SK-N-SH (cell line): ENCODE results near the gene KRT23. TPM values are rescaled to one million over a fixed set of nuclear protein-coding genes. Genes with fewer than 3 reads are reported as not detected.

ENCODE experiments used
- CTCF ChIA-PET: fragments of 300-600, 350-600 bp; formaldehyde crosslinking; extraction: SDS; loops from one replicate; lab custom pipeline; 2021; lab: Yijun Ruan, JAX
- POLR2A ChIA-PET: fragments of 350-600 bp; sonication (Branson Sonifier 250); formaldehyde crosslinking; extraction: SDS; loops from one replicate; lab custom pipeline; 2020; ENCODE audit warnings: antibody characterized with exemption, inconsistent platforms; lab: Yijun Ruan, JAX
- DNase-seq: peaks from one replicate; pipeline ENCODE4 v3.0.0; 2012
- H2AFZ ChIP-seq: fragments of 200-600 bp; sonication (generic); 2 replicates; pipeline ENCODE4 v1.8.1; 2016; ENCODE audit warnings: antibody characterized with exemption, mild to moderate bottlenecking, low read depth
- H3F3A ChIP-seq: fragments of 200-600 bp; sonication (generic); replicated peaks from 2 replicates; pipeline ENCODE3; 2016; ENCODE audit warnings: antibody characterized with exemption, mild to moderate bottlenecking; ENCODE audit not compliant: insufficient read depth
- H3K27ac ChIP-seq, 2 experiments: fragments of 200-500 bp in 1 of 2; fragments of 200-600 bp in 1 of 2; sonication (Bioruptor generic) in 1 of 2; sonication (generic), shearing (Covaris generic) in 1 of 2; 2 replicates each; pipeline versions ENCODE4 v1.5.1 to v1.6.1; 2014 to 2016; ENCODE audit warnings: low read depth in 2 of 2, inconsistent platforms in 1 of 2, low read length in 1 of 2, mild to moderate bottlenecking in 1 of 2, mixed read lengths in 1 of 2
- H3K27me3 ChIP-seq: fragments of 200-600 bp; sonication (generic), shearing (Covaris generic); 2 replicates; pipeline ENCODE4 v1.6.1; 2016; ENCODE audit warnings: mixed run types; ENCODE audit not compliant: insufficient read depth
- H3K36me3 ChIP-seq, 2 experiments: fragments of 200-500 bp in 1 of 2; fragments of 200-600 bp in 1 of 2; sonication (Bioruptor generic) in 1 of 2; sonication (generic) in 1 of 2; replicated peaks in 1 of 2; 2 replicates each; pipeline versions ENCODE3 to v1.5.1; 2014 to 2016; ENCODE audit warnings: low read length in 1 of 2, mild to moderate bottlenecking in 1 of 2; ENCODE audit not compliant: insufficient read depth in 2 of 2, control insufficient read depth in 1 of 2
- H3K4me1 ChIP-seq, 2 experiments: fragments of 200-500 bp in 1 of 2; fragments of 200-600 bp in 1 of 2; sonication (Bioruptor generic) in 1 of 2; sonication (generic), shearing (Covaris generic) in 1 of 2; 2 replicates each; pipeline versions ENCODE4 v1.5.1 to v1.6.1; 2014 to 2016; ENCODE audit warnings: low read depth in 1 of 2, low read length in 1 of 2, mixed run types in 1 of 2; ENCODE audit not compliant: insufficient read depth in 2 of 2, control insufficient read depth in 1 of 2
- H3K4me2 ChIP-seq: fragments of 200-600 bp; sonication (generic), shearing (Covaris generic); 2 replicates; pipeline ENCODE4 v1.6.1; 2017; ENCODE audit warnings: mixed run types
- H3K4me3 ChIP-seq, 2 experiments: fragments of 200-500 bp in 1 of 2; fragments of 200-600 bp in 1 of 2; sonication (Bioruptor generic) in 1 of 2; sonication (generic), shearing (Covaris generic) in 1 of 2; 2 replicates each; pipeline versions ENCODE4 v1.5.1 to v1.8.1; 2014 to 2016; ENCODE audit warnings: low read depth in 2 of 2, inconsistent platforms in 1 of 2, low read length in 1 of 2, mild to moderate bottlenecking in 1 of 2, mixed read lengths in 1 of 2, moderate library complexity in 1 of 2
- H3K79me2 ChIP-seq: fragments of 200-600 bp; sonication (generic); 2 replicates; pipeline ENCODE4 v1.8.1; 2017; ENCODE audit warnings: mild to moderate bottlenecking; ENCODE audit not compliant: insufficient read depth
- H3K9ac ChIP-seq: fragments of 200-600 bp; sonication (generic); 2 replicates; pipeline ENCODE4 v1.6.1; 2017; ENCODE audit warnings: mixed run types
- H3K9me2 ChIP-seq: fragments of 200-600 bp; sonication (generic); 2 replicates; pipeline ENCODE4 v1.6.1; 2017; ENCODE audit warnings: mixed run types
- H3K9me3 ChIP-seq: fragments of 200-600 bp; sonication (generic); 2 replicates; pipeline ENCODE4 v1.6.1; 2017; ENCODE audit warnings: mixed run types, mild to moderate bottlenecking, moderate library complexity
- H4K20me1 ChIP-seq: fragments of 200-600 bp; sonication (generic); 2 replicates; pipeline ENCODE4 v1.6.1; 2017; ENCODE audit warnings: mild to moderate bottlenecking, mixed run types; ENCODE audit not compliant: insufficient read depth
- ELF1 ChIP-seq: IDR thresholded peaks from 2 replicates; pipeline ENCODE4 v1.4.0; 2012
- EP300 ChIP-seq, 2 experiments: IDR thresholded peaks; 2 replicates each; pipeline versions ENCODE4 v1.4.0 to v1.6.1; 2012; ENCODE audit warnings: borderline replicate concordance in 1 of 2, low read depth in 1 of 2, low read length in 1 of 2
- EZH2phosphoT487 ChIP-seq: fragments of 200-600 bp; sonication (generic); IDR thresholded peaks from 2 replicates; pipeline ENCODE4 v1.6.1; 2017; ENCODE audit warnings: low read depth, mixed run types, mild to moderate bottlenecking, antibody characterized with exemption, moderate library complexity, borderline replicate concordance
- FOXM1 ChIP-seq: IDR thresholded peaks from 2 replicates; pipeline ENCODE4 v1.4.0; 2012; ENCODE audit warnings: low read depth, mild to moderate bottlenecking
- GABPA ChIP-seq: IDR thresholded peaks from 2 replicates; pipeline ENCODE4 v1.4.0; 2012; ENCODE audit warnings: low read depth, mild to moderate bottlenecking
- GATA2 ChIP-seq: sonication (generic); formaldehyde crosslinking; IDR thresholded peaks from 2 replicates; pipeline ENCODE4 v1.5.0; 2020; ENCODE audit warnings: mild to moderate bottlenecking, missing genetic modification reagents
- IRF3 ChIP-seq: fragments of 150-350 bp; IDR thresholded peaks from 2 replicates; pipeline ENCODE4 v1.6.1; 2016; ENCODE audit warnings: mild to moderate bottlenecking, low read depth, low read length
- MEF2A ChIP-seq: IDR thresholded peaks from 2 replicates; pipeline ENCODE4 v1.4.0; 2012; ENCODE audit warnings: low read depth, borderline replicate concordance
- MXI1 ChIP-seq: IDR thresholded peaks from 2 replicates; pipeline ENCODE4 v1.6.1; 2012; ENCODE audit warnings: mild to moderate bottlenecking, low read depth, low read length, improper control_type of control experiment
- NRF1 ChIP-seq: IDR thresholded peaks from 2 replicates; pipeline ENCODE4 v1.6.1; 2012; ENCODE audit warnings: low read depth, mild to moderate bottlenecking, low read length
- PBX3 ChIP-seq: IDR thresholded peaks from 2 replicates; pipeline ENCODE4; 2012
- RAD21 ChIP-seq: IDR thresholded peaks from 2 replicates; pipeline ENCODE4 v1.6.1; 2012; ENCODE audit warnings: mild to moderate bottlenecking, low read length
- RFX5 ChIP-seq: IDR thresholded peaks from 2 replicates; pipeline ENCODE4 v1.6.1; 2012; ENCODE audit warnings: mild to moderate bottlenecking, improper control_type of control experiment, low read length
- SMC3 ChIP-seq: IDR thresholded peaks from 2 replicates; pipeline ENCODE4 v1.6.1; 2012; ENCODE audit warnings: low read depth, low read length, improper control_type of control experiment
- TAF1 ChIP-seq: IDR thresholded peaks from 2 replicates; pipeline ENCODE4 v1.6.1; 2012; ENCODE audit warnings: low read depth, mild to moderate bottlenecking, low read length, moderate library complexity, borderline replicate concordance
- TCF12 ChIP-seq: IDR thresholded peaks from 2 replicates; pipeline ENCODE4 v1.4.0; 2012
- TEAD4 ChIP-seq: IDR thresholded peaks from 2 replicates; pipeline ENCODE4 v1.4.0; 2012; ENCODE audit warnings: mild to moderate bottlenecking, borderline replicate concordance; ENCODE audit not compliant: insufficient read depth
- YY1 ChIP-seq: IDR thresholded peaks from 2 replicates; pipeline ENCODE4 v1.4.0; 2012; ENCODE audit warnings: low read depth, mild to moderate bottlenecking
- polyA plus RNA-seq, 3 experiments: library from polyadenylated mRNA; depleted of rRNA; stranded (reverse); fragments of >200 nt; gene quantifications; 2 replicates each; pipeline ENCODE4 v1.2.3, GENCODE V29; 2012
- TF ChIP-seq, protein P1 (sequence below): IDR thresholded peaks from 2 replicates; pipeline ENCODE4 v1.6.1; 2012; ENCODE audit warnings: mild to moderate bottlenecking, low read depth, low read length, moderate library complexity
- TF ChIP-seq, protein P2 (sequence below): fragments of 200-600 bp; sonication (generic); IDR thresholded peaks from 2 replicates; pipeline ENCODE4 v1.6.1; 2017; ENCODE audit warnings: antibody characterized with exemption, mild to moderate bottlenecking, moderate library complexity

The KRT23 gene
- polyA plus RNA-seq, 1 of the 3 experiments (the other 2 are of a cell fraction) = not detected

GRCh38 chr17:40975516-40975915 is 38.1 kb upstream of the KRT23 start:
- H3F3A ChIP-seq = no peaks in the 10 kb centered on the region
- DNase-seq = no peak
- peaks cover 0 to 2% of the 10 kb centered on the region in 2 experiments for H3K36me3 ChIP-seq
- no peak overlapping the region for H3K9ac ChIP-seq
- H3K27ac ChIP-seq = no peak overlapping the region
- H3K4me3 ChIP-seq = no peak overlapping the region
- H3K79me2 ChIP-seq = no peaks in the 10 kb centered on the region
- no peak overlapping the region for H2AFZ ChIP-seq
- ChIA-PET CTCF (no interaction called here), POLR2A (no interaction called here)
- TF ChIP-seq GABPA (no peak), YY1 (no peak), MEF2A (no peak), EZH2phosphoT487 (no peak), RFX5 (no peak), GATA2 (CRISPR knock-in tag) (no peak), NRF1 (no peak), SMC3 (no peak), IRF3 (no peak), TEAD4 (no peak), RAD21 (no peak), EP300 (IDR thresholded peaks at IDR 0.05; ENCODE audit: borderline replicate concordance in 1 of 2, low read depth in 1 of 2, low read length in 1 of 2) (no peak), TAF1 (no peak), MXI1 (no peak), ELF1 (no peak), PBX3 (no peak), TCF12 (no peak), FOXM1 (no peak)
- TF ChIP-seq, protein P1, sequence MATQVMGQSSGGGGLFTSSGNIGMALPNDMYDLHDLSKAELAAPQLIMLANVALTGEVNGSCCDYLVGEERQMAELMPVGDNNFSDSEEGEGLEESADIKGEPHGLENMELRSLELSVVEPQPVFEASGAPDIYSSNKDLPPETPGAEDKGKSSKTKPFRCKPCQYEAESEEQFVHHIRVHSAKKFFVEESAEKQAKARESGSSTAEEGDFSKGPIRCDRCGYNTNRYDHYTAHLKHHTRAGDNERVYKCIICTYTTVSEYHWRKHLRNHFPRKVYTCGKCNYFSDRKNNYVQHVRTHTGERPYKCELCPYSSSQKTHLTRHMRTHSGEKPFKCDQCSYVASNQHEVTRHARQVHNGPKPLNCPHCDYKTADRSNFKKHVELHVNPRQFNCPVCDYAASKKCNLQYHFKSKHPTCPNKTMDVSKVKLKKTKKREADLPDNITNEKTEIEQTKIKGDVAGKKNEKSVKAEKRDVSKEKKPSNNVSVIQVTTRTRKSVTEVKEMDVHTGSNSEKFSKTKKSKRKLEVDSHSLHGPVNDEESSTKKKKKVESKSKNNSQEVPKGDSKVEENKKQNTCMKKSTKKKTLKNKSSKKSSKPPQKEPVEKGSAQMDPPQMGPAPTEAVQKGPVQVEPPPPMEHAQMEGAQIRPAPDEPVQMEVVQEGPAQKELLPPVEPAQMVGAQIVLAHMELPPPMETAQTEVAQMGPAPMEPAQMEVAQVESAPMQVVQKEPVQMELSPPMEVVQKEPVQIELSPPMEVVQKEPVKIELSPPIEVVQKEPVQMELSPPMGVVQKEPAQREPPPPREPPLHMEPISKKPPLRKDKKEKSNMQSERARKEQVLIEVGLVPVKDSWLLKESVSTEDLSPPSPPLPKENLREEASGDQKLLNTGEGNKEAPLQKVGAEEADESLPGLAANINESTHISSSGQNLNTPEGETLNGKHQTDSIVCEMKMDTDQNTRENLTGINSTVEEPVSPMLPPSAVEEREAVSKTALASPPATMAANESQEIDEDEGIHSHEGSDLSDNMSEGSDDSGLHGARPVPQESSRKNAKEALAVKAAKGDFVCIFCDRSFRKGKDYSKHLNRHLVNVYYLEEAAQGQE = no peak
- TF ChIP-seq, protein P2, sequence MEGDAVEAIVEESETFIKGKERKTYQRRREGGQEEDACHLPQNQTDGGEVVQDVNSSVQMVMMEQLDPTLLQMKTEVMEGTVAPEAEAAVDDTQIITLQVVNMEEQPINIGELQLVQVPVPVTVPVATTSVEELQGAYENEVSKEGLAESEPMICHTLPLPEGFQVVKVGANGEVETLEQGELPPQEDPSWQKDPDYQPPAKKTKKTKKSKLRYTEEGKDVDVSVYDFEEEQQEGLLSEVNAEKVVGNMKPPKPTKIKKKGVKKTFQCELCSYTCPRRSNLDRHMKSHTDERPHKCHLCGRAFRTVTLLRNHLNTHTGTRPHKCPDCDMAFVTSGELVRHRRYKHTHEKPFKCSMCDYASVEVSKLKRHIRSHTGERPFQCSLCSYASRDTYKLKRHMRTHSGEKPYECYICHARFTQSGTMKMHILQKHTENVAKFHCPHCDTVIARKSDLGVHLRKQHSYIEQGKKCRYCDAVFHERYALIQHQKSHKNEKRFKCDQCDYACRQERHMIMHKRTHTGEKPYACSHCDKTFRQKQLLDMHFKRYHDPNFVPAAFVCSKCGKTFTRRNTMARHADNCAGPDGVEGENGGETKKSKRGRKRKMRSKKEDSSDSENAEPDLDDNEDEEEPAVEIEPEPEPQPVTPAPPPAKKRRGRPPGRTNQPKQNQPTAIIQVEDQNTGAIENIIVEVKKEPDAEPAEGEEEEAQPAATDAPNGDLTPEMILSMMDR = no peak
- H3K4me2 ChIP-seq = no peak overlapping the region
- no peaks in the 10 kb centered on the region for H3K4me1 ChIP-seq
- no peaks in the 10 kb centered on the region for H3K9me2 ChIP-seq
- H3K27me3 ChIP-seq = peaks cover 29% of the 10 kb centered on the region; the same call in 1 of the 2 replicates
- no peaks in the 10 kb centered on the region for H3K9me3 ChIP-seq
- no peaks in the 10 kb centered on the region for H4K20me1 ChIP-seq
